ENCODE results near the gene GALNT17.

GALNT17 gene

GRCh38 chr7:71613313-71613712 is 481.4 kb downstream of the GALNT17 start:
- no peak overlapping the region for H3K18ac ChIP-seq (ENCODE audit: low read length)
- no peak overlapping the region for H3K9ac ChIP-seq (ENCODE audit: low read length)
- H2BK120ac ChIP-seq (ENCODE audit: insufficient read depth, low read length, poor library complexity) = no peak overlapping the region
- H3K9me3 ChIP-seq (ENCODE audit: insufficient read depth, low read depth, low read length) = no peaks in the 10 kb centered on the region
- H3K4ac ChIP-seq (ENCODE audit: low read depth, low read length) = no peak overlapping the region
- H3K4me2 ChIP-seq (ENCODE audit: low read length) = no peak overlapping the region
- no peaks in the 10 kb centered on the region for H3K79me2 ChIP-seq (ENCODE audit: control insufficient read depth, insufficient read depth, low read length, poor library complexity)
- H3K27ac ChIP-seq (ENCODE audit: low read depth, low read length) = no peak overlapping the region
- no peak overlapping the region for H3K4me3 ChIP-seq (ENCODE audit: low read depth, low read length)
- no peaks in the 10 kb centered on the region for H3K36me3 ChIP-seq (ENCODE audit: control insufficient read depth in 1 of 2, insufficient read depth in 2 of 2, low read length in 2 of 2)
- peaks cover 6 to 9% of the 10 kb centered on the region in 2 experiments for H3K4me1 ChIP-seq (ENCODE audit: control insufficient read depth in 1 of 2, insufficient read depth in 2 of 2, low read length in 2 of 2)
- H4K12ac ChIP-seq (ENCODE audit: low read depth, low read length) = no peak overlapping the region
- no peak overlapping the region for H4K91ac ChIP-seq (ENCODE audit: low read depth, low read length)
- no peak for DNase-seq
- no peak overlapping the region for H2BK5ac ChIP-seq (ENCODE audit: low read depth, low read length, poor library complexity)
- no peak overlapping the region for H3K23ac ChIP-seq (ENCODE audit: low read length)
- no peaks in the 10 kb centered on the region for H3K27me3 ChIP-seq (ENCODE audit: insufficient read depth, low read length)
- H2AFZ ChIP-seq (ENCODE audit: insufficient read depth, low read length, poor library complexity) = no peak overlapping the region
- no peak overlapping the region for H4K8ac ChIP-seq (ENCODE audit: low read depth, low read length)
- no peak overlapping the region for H2BK12ac ChIP-seq (ENCODE audit: low read length)
- no peak overlapping the region for H2AK5ac ChIP-seq (ENCODE audit: low read length)
- no peak overlapping the region for H3K14ac ChIP-seq (ENCODE audit: low read length)
- H3K79me1 ChIP-seq (ENCODE audit: low read length) = no peaks in the 10 kb centered on the region
- no CpG with 5 or more reads among the region's 3 CpGs for WGBS (ENCODE audit: extremely low coverage, insufficient coverage, insufficient read length)

- no peak overlapping the region for H2AK5ac ChIP-seq (ENCODE audit: low read length)
- H3K79me1 ChIP-seq (ENCODE audit: low read length) = no peaks in the 10 kb centered on the region
- H3K14ac ChIP-seq (ENCODE audit: low read length) = no peak overlapping the region
- no peak overlapping the region for H3K4ac ChIP-seq (ENCODE audit: low read depth, low read length)
- H4K91ac ChIP-seq (ENCODE audit: low read depth, low read length) = no peak overlapping the region
- H3K23ac ChIP-seq (ENCODE audit: low read length) = no peak overlapping the region
- no peak overlapping the region for H2AFZ ChIP-seq (ENCODE audit: insufficient read depth, low read length, poor library complexity)
- H2BK120ac ChIP-seq (ENCODE audit: insufficient read depth, low read length, poor library complexity) = no peak overlapping the region
- H3K79me2 ChIP-seq (ENCODE audit: control insufficient read depth, insufficient read depth, low read length, poor library complexity) = no peaks in the 10 kb centered on the region
- H3K18ac ChIP-seq (ENCODE audit: low read length) = no peak overlapping the region
- no peak overlapping the region for H2BK5ac ChIP-seq (ENCODE audit: low read depth, low read length, poor library complexity)
- no peaks in the 10 kb centered on the region for H3K9me3 ChIP-seq (ENCODE audit: insufficient read depth, low read depth, low read length)
- no peak overlapping the region for H3K4me3 ChIP-seq (ENCODE audit: low read depth, low read length)
- no peak overlapping the region for H4K12ac ChIP-seq (ENCODE audit: low read depth, low read length)
- H3K36me3 ChIP-seq (ENCODE audit: control insufficient read depth in 1 of 2, insufficient read depth in 2 of 2, low read length in 2 of 2) = no peaks in the 10 kb centered on the region
- DNase-seq = no peak
- H3K4me2 ChIP-seq (ENCODE audit: low read length) = no peak overlapping the region
- peaks cover 6 to 9% of the 10 kb centered on the region in 2 experiments for H3K4me1 ChIP-seq (ENCODE audit: control insufficient read depth in 1 of 2, insufficient read depth in 2 of 2, low read length in 2 of 2)
- no peak overlapping the region for H2BK12ac ChIP-seq (ENCODE audit: low read length)
- H3K9ac ChIP-seq (ENCODE audit: low read length) = no peak overlapping the region
- H3K27me3 ChIP-seq (ENCODE audit: insufficient read depth, low read length) = no peaks in the 10 kb centered on the region
- H3K27ac ChIP-seq (ENCODE audit: low read depth, low read length) = no peak overlapping the region
- WGBS (ENCODE audit: extremely low coverage, insufficient coverage, insufficient read length) = no CpG with 5 or more reads among the region's 5 CpGs
- H4K8ac ChIP-seq (ENCODE audit: low read depth, low read length) = no peak overlapping the region
Observed at GRCh38 chr7:71615017-71615416, 483.1 kb downstream of the GALNT17 start.

GRCh38 chr7:71616217-71616616 is 484.3 kb downstream of the GALNT17 start:
- no peaks in the 10 kb centered on the region for H3K9me3 ChIP-seq (ENCODE audit: insufficient read depth, low read depth, low read length)
- no peak overlapping the region for H4K91ac ChIP-seq (ENCODE audit: low read depth, low read length)
- H3K9ac ChIP-seq (ENCODE audit: low read length) = no peak overlapping the region
- H3K4ac ChIP-seq (ENCODE audit: low read depth, low read length) = no peak overlapping the region
- no peak overlapping the region for H3K18ac ChIP-seq (ENCODE audit: low read length)
- H2AK5ac ChIP-seq (ENCODE audit: low read length) = no peak overlapping the region
- H3K27ac ChIP-seq (ENCODE audit: low read depth, low read length) = no peak overlapping the region
- no peak overlapping the region for H2BK120ac ChIP-seq (ENCODE audit: insufficient read depth, low read length, poor library complexity)
- no peaks in the 10 kb centered on the region for H3K79me1 ChIP-seq (ENCODE audit: low read length)
- no peak overlapping the region for H4K12ac ChIP-seq (ENCODE audit: low read depth, low read length)
- H3K79me2 ChIP-seq (ENCODE audit: control insufficient read depth, insufficient read depth, low read length, poor library complexity) = no peaks in the 10 kb centered on the region
- no peaks in the 10 kb centered on the region for H3K27me3 ChIP-seq (ENCODE audit: insufficient read depth, low read length)
- H4K8ac ChIP-seq (ENCODE audit: low read depth, low read length) = no peak overlapping the region
- no peak overlapping the region for H2BK5ac ChIP-seq (ENCODE audit: low read depth, low read length, poor library complexity)
- H2BK12ac ChIP-seq (ENCODE audit: low read length) = no peak overlapping the region
- H3K23ac ChIP-seq (ENCODE audit: low read length) = no peak overlapping the region
- no peaks in the 10 kb centered on the region for H3K36me3 ChIP-seq (ENCODE audit: control insufficient read depth in 1 of 2, insufficient read depth in 2 of 2, low read length in 2 of 2)
- H3K4me1 ChIP-seq (ENCODE audit: control insufficient read depth in 1 of 2, insufficient read depth in 2 of 2, low read length in 2 of 2) = peaks cover 6 to 9% of the 10 kb centered on the region in 2 experiments
- no peak overlapping the region for H3K14ac ChIP-seq (ENCODE audit: low read length)
- WGBS (ENCODE audit: extremely low coverage, insufficient coverage, insufficient read length) = no CpG with 5 or more reads among the region's 3 CpGs
- no peak for DNase-seq
- no peak overlapping the region for H2AFZ ChIP-seq (ENCODE audit: insufficient read depth, low read length, poor library complexity)
- no peak overlapping the region for H3K4me3 ChIP-seq (ENCODE audit: low read depth, low read length)
- H3K4me2 ChIP-seq (ENCODE audit: low read length) = no peak overlapping the region

GRCh38 chr7:71618278-71618677 is 486.3 kb downstream of the GALNT17 start:
- H3K4me3 ChIP-seq (ENCODE audit: low read depth, low read length) = no peak overlapping the region
- H3K14ac ChIP-seq (ENCODE audit: low read length) = no peak overlapping the region
- H2AK5ac ChIP-seq (ENCODE audit: low read length) = no peak overlapping the region
- no peak overlapping the region for H4K8ac ChIP-seq (ENCODE audit: low read depth, low read length)
- H3K4me2 ChIP-seq (ENCODE audit: low read length) = no peak overlapping the region
- no peak overlapping the region for H2AFZ ChIP-seq (ENCODE audit: insufficient read depth, low read length, poor library complexity)
- no peak overlapping the region for H2BK5ac ChIP-seq (ENCODE audit: low read depth, low read length, poor library complexity)
- WGBS (ENCODE audit: extremely low coverage, insufficient coverage, insufficient read length) = no CpG with 5 or more reads among the region's 2 CpGs
- H3K9me3 ChIP-seq (ENCODE audit: insufficient read depth, low read depth, low read length) = no peaks in the 10 kb centered on the region
- H3K18ac ChIP-seq (ENCODE audit: low read length) = no peak overlapping the region
- H3K27me3 ChIP-seq (ENCODE audit: insufficient read depth, low read length) = no peaks in the 10 kb centered on the region
- no peak overlapping the region for H3K4ac ChIP-seq (ENCODE audit: low read depth, low read length)
- no peak overlapping the region for H2BK12ac ChIP-seq (ENCODE audit: low read length)
- H3K79me2 ChIP-seq (ENCODE audit: control insufficient read depth, insufficient read depth, low read length, poor library complexity) = no peaks in the 10 kb centered on the region
- no peak overlapping the region for H4K91ac ChIP-seq (ENCODE audit: low read depth, low read length)
- H3K23ac ChIP-seq (ENCODE audit: low read length) = no peak overlapping the region
- no peaks in the 10 kb centered on the region for H3K79me1 ChIP-seq (ENCODE audit: low read length)
- no peaks in the 10 kb centered on the region for H3K36me3 ChIP-seq (ENCODE audit: control insufficient read depth in 1 of 2, insufficient read depth in 2 of 2, low read length in 2 of 2)
- DNase-seq = no peak
- no peak overlapping the region for H3K27ac ChIP-seq (ENCODE audit: low read depth, low read length)
- no peak overlapping the region for H3K9ac ChIP-seq (ENCODE audit: low read length)
- no peak overlapping the region for H2BK120ac ChIP-seq (ENCODE audit: insufficient read depth, low read length, poor library complexity)
- no peak overlapping the region for H4K12ac ChIP-seq (ENCODE audit: low read depth, low read length)
- H3K4me1 ChIP-seq (ENCODE audit: control insufficient read depth in 1 of 2, insufficient read depth in 2 of 2, low read length in 2 of 2) = peaks cover 0 to 5% of the 10 kb centered on the region in 2 experiments
